Aorta (tissue), 5 donors: Measurements from ENCODE around the gene MESP2. TPM values are rescaled to one million over a fixed set of nuclear protein-coding genes. Genes with fewer than 3 reads are reported as not detected.
A peak's percentile ranks its signal among the peaks of the same experiment; 100 is the strongest.
"Not testable (repeated sequence)": the region's sequence is repeated elsewhere in the genome, so short reads cannot be mapped to it uniquely, and the experiment has no call there.

Experiments used
- ATAC-seq: fragments of 200-7000 bp; cut with Tn5 transposase; one replicate; pipeline ENCODE4 v1.9.1; 2022; ENCODE audit warnings: moderate library complexity; ENCODE audit not compliant: low FRiP score
- DNase-seq, 2 donors: peaks; one replicate each; pipeline ENCODE4 v3.0.0-alpha.2; 2020
- H3K27ac ChIP-seq, 2 donors: one replicate each; pipeline ENCODE4 v1.5.1; 2013; ENCODE audit warnings: low read length in 2 of 2, mild to moderate bottlenecking in 2 of 2, moderate library complexity in 2 of 2, control low read depth in 1 of 2, inconsistent platforms in 1 of 2, low read depth in 1 of 2
- H3K27me3 ChIP-seq, 2 donors: one replicate each; pipeline ENCODE4 v1.6.1; 2013; ENCODE audit warnings: control low read depth in 1 of 2, low read length in 1 of 2, mild to moderate bottlenecking in 1 of 2, moderate library complexity in 1 of 2; ENCODE audit not compliant: insufficient read depth in 2 of 2, control insufficient read depth in 1 of 2
- H3K36me3 ChIP-seq, 2 donors: one replicate each; pipeline ENCODE4 v1.6.1; 2013; ENCODE audit warnings: control low read depth in 1 of 2, low read length in 1 of 2, mild to moderate bottlenecking in 1 of 2; ENCODE audit not compliant: insufficient read depth in 2 of 2, control insufficient read depth in 1 of 2
- H3K4me1 ChIP-seq, 2 donors: one replicate each; pipeline ENCODE4 v1.6.1; 2013; ENCODE audit warnings: low read length in 2 of 2, control low read depth in 1 of 2, mild to moderate bottlenecking in 1 of 2, moderate library complexity in 1 of 2; ENCODE audit not compliant: insufficient read depth in 2 of 2, control insufficient read depth in 1 of 2
- H3K4me3 ChIP-seq, 2 donors: one replicate each; pipeline ENCODE4 v1.5.1; 2013; ENCODE audit warnings: low read length in 2 of 2, control low read depth in 1 of 2, mild to moderate bottlenecking in 1 of 2
- H3K9me3 ChIP-seq: one replicate; pipeline ENCODE4 v1.6.1; 2013; ENCODE audit warnings: mild to moderate bottlenecking, low read length; ENCODE audit not compliant: control insufficient read depth
- WGBS, 2 donors: extraction: QIAGEN DNeasy Blood & Tissue Kit; methylation state at CpG; one replicate each; pipeline ENCODE4 v1.1.7; 2013; 5-methylcytosine and 5-hydroxymethylcytosine counted together
- intact Hi-C, 2 donors: fragments of 100-400 bp; cut with DNase I; formaldehyde crosslinking; loops; one replicate each; pipeline versions ENCODE4 v1.14.2 to v1.15.0; 2022
- polyA plus RNA-seq, 2 donors: library from polyadenylated mRNA; stranded (reverse); fragments of 200-250 nt; gene quantifications; one replicate each; pipeline ENCODE4 v1.2.3, GENCODE V29; 2013
- total RNA-seq, 2 donors: library from RNA; stranded (reverse); fragmentation: NEBNext Ultra II Directional; extraction: Animal tissue kit (Norgen Biotek cat#: 25700); gene quantifications; one replicate each; pipeline ENCODE4 v1.2.1, GENCODE V29; 2021
- donor health status: healthy with polysubstance abuse.
- donor health status: Bipolar disorder and iron deficiency.
- donor health status: DM: no; HTN: no; CAD: no.
- donor health status: DM: no; HTN: no; CAD: no.
- donor health status: DM: yes; HTN: yes; CAD: no.

MESP2 gene
- total and polyA plus RNA-seq, 4 donors, result 3.0 TPM; not detected in 3

DNA sequence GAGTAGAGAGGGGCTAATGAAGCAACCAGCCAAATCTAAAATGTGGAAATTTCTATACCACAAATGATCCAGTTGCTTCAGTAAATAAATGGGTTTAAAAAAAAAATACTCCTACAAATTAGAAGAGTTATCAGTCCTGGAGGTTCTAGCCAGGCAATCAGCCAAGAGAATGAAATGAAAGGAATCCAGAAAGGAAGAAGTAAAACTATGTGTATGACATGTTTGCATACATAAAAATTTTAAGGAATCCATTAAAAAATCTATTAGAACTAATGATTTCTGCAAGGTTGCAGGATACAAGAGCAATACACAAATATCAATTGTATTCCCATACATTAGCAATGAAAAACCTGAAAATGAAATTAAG, 9.6 kb downstream of the MESP2 start:
- H3K4me3 ChIP-seq, result no peak overlapping the region
- no peaks in the 10 kb centered on the region for H3K36me3 ChIP-seq
- intact Hi-C loops, result no loop called here
- DNase-seq (no peak), ATAC-seq (no peak)
- no peaks in the 10 kb centered on the region for H3K27me3 ChIP-seq
- no peaks in the 10 kb centered on the region for H3K4me1 ChIP-seq
- H3K27ac ChIP-seq, result no peak overlapping the region
- H3K9me3 ChIP-seq, result no peaks in the 10 kb centered on the region

DNA sequence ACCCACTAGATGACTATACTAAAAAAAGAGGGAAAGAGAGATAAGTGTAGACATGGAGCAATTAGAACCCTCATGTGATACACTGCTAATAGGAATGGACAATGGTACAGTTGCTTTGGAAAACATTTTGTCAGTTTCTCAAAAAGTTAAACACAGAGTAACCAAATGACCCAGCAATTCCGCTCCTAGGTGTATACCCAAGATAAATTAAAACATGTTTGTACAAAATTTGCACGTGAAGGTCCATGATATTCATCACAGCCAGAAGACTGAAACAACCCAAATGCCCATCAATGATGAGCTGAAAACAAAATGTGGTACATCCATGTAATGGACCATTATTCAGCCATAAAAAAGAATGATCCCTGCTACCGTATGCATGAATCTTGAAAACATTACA, 11.8 kb downstream of the MESP2 start:
- WGBS, 2 donors, result 93 to 95% methylated on average over 3 of the region's 3 CpGs
- Histone ChIP-seq H3K4me1 (no peaks in the 10 kb centered on the region), H3K9me3 (no peaks in the 10 kb centered on the region), H3K27ac (no peak overlapping the region), H3K27me3 (no peaks in the 10 kb centered on the region), H3K36me3 (no peaks in the 10 kb centered on the region), H3K4me3 (no peak overlapping the region)
- intact Hi-C loops, result no loop called here
- DNase-seq (no peak), ATAC-seq (no peak)

- H3K27me3 ChIP-seq, ATAC-seq, H3K36me3 ChIP-seq, H3K4me3 ChIP-seq, H3K27ac ChIP-seq, intact Hi-C loops, H3K4me1 ChIP-seq, H3K9me3 ChIP-seq: not testable (repeated sequence)
- DNase-seq, result peak in 1 of 2 donors; percentile 12
- WGBS, 2 donors, result 94 to 97% methylated on average over 4 of the region's 4 CpGs
These were observed 12.5 kb downstream of the MESP2 start for GRCh38 chr15:89788585-89788984.

GRCh38 chr15:89790206-89790605, 14.1 kb downstream of the MESP2 start:
- Histone ChIP-seq H3K27ac (no peak overlapping the region), H3K4me1 (no peaks in the 10 kb centered on the region), H3K9me3 (no peaks in the 10 kb centered on the region), H3K4me3 (no peak overlapping the region), H3K27me3 (no peaks in the 10 kb centered on the region), H3K36me3 (no peaks in the 10 kb centered on the region)
- 77 to 87% methylated on average over 10 of the region's 10 CpGs for WGBS, 2 donors
- DNase-seq, result peak in 1 of 2 donors; percentile 21
- ATAC-seq, result no peak
- intact Hi-C loops, result no loop called here

DNA sequence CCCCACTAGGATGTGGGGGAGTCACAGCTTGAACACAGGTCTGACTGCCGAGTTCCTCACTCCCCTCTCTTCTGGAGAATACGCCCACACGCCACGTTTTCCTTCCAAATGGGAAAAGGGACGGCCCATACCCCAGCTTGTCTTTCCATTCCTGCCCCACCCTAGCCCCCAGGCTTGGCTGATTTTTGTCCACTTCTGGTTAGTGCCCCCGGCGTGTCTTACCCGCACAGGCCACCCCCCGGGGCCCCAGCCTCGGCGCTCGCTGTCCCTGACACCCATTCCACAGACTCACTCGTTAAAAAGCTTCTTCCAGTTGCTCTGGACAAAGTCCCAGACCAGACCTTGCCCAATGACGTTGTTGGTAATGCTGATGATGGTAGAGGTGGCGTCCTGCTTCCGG, 14.5 kb downstream of the MESP2 start:
- Histone ChIP-seq H3K4me3 (no peak overlapping the region), H3K27ac (no peak overlapping the region), H3K9me3 (no peaks in the 10 kb centered on the region), H3K27me3 (no peaks in the 10 kb centered on the region), H3K36me3 (no peaks in the 10 kb centered on the region), H3K4me1 (no peaks in the 10 kb centered on the region)
- intact Hi-C loops, result no loop called here
- no peak for ATAC-seq
- 90% methylated on average over 16 of the region's 16 CpGs for WGBS, 2 donors
- peak in 1 of 2 donors; percentile 24 for DNase-seq

- intact Hi-C loops, result no loop called here
- Histone ChIP-seq H3K36me3 (no peaks in the 10 kb centered on the region), H3K27ac (no peak overlapping the region), H3K4me1 (no peaks in the 10 kb centered on the region), H3K4me3 (no peak overlapping the region), H3K27me3 (no peaks in the 10 kb centered on the region), H3K9me3 (no peaks in the 10 kb centered on the region)
- 96 to 98% methylated on average over 22 of the region's 22 CpGs for WGBS, 2 donors
- no peak for ATAC-seq
- peak in 1 of 2 donors; percentile 38 for DNase-seq
These were observed 16.1 kb downstream of the MESP2 start for GRCh38 chr15:89792106-89792805.

DNA sequence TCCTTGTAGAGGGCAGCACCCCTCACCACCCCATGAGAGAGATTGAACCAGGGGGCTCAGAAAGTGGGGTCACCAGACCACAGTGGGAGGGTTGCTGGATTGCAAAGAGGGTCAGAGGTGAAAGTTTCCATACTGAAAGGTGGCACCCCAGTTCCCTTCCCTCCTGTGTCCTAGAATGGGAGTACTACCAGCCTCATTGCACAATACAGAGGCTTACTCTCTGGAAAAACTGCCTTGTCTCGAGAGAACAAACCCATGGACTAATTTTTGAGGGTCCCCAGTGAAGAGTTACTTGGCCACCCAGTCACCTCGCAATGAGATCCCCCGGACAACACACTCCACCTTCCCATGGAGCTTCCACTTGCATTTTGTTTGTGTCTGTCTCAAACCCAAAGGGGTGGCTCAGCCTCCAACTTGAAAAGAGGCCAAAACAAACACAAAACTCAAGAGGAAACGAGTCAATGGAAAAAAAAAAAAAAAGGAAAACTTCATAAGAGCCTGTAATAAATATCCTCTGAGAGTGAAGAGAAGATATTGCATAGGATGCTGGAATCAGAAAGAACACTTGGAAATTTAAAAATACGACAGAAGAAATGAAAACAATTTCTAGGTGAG, 18.6 kb downstream of the MESP2 start:
- Histone ChIP-seq H3K27ac (no peak overlapping the region), H3K36me3 (no peaks in the 10 kb centered on the region)
- peak; percentile 43 for ATAC-seq

GRCh38 chr15:89795996-89796395, 19.9 kb downstream of the MESP2 start:
- Histone ChIP-seq H3K9me3 (no peaks in the 10 kb centered on the region), H3K27ac (no peak overlapping the region), H3K36me3 (no peaks in the 10 kb centered on the region), H3K27me3 (no peaks in the 10 kb centered on the region), H3K4me1 (no peaks in the 10 kb centered on the region), H3K4me3 (no peak overlapping the region)
- intact Hi-C loops, result no loop called here
- no peak for DNase-seq
- no peak for ATAC-seq

More for the DNA sequence above, 18.6 kb downstream of the MESP2 start:
- Histone ChIP-seq H3K4me3 (no peak overlapping the region), H3K9me3 (no peaks in the 10 kb centered on the region), H3K4me1 (no peaks in the 10 kb centered on the region), H3K27me3 (no peaks in the 10 kb centered on the region)
- intact Hi-C loops, result no loop called here
- DNase-seq, result peak in 1 of 2 donors; percentile 30
- 23 to 28% methylated on average over 5 of the region's 5 CpGs for WGBS, 2 donors

- intact Hi-C loops, result no loop called here
- Histone ChIP-seq H3K27ac (no peak overlapping the region), H3K4me1 (no peaks in the 10 kb centered on the region), H3K27me3 (no peaks in the 10 kb centered on the region), H3K4me3 (no peak overlapping the region), H3K36me3 (no peaks in the 10 kb centered on the region), H3K9me3 (no peaks in the 10 kb centered on the region)
- WGBS, 2 donors, result 97% methylated on average over 4 of the region's 4 CpGs
- DNase-seq (no peak), ATAC-seq (no peak)
These were observed 21.6 kb downstream of the MESP2 start for GRCh38 chr15:89797678-89798201.
